ENCODE data around the gene UBAP1L. TPM values are rescaled to one million over a fixed set of nuclear protein-coding genes. Genes with fewer than 3 reads are reported as not detected.
A peak's percentile ranks its signal among the peaks of the same experiment; 100 is the strongest.

UBAP1L gene
- total RNA-seq, 1 experiment from 2014 or later: 3.0 TPM

GRCh38 chr15:65066001-65066634, 48.9 kb downstream of the UBAP1L start:
- no peak overlapping the region for H2AFZ ChIP-seq (ENCODE audit: low read length)
- TF ChIP-seq CTCF (conservative IDR thresholded peaks at IDR 0.05): no peak
- peaks cover 5% of the 10 kb centered on the region for H3K4me1 ChIP-seq (ENCODE audit: insufficient read depth, low read length)
- no peak overlapping the region for H3K27ac ChIP-seq (ENCODE audit: insufficient read length, low read depth, low read length)
- H3K14ac ChIP-seq (ENCODE audit: insufficient read depth, low read length): no peak overlapping the region
- H4K5ac ChIP-seq (ENCODE audit: insufficient read length, low read depth, low read length): no peak overlapping the region
- no peaks in the 10 kb centered on the region for H3K27me3 ChIP-seq (ENCODE audit: insufficient read depth, low read length)
- H3K79me1 ChIP-seq (ENCODE audit: insufficient read depth, low read depth, low read length, poor library complexity, severe bottlenecking): no peaks in the 10 kb centered on the region
- H3K9me3 Mint-ChIP-seq: no peaks in the 10 kb centered on the region
- H2BK5ac ChIP-seq (ENCODE audit: insufficient read length, low read length): no peak overlapping the region
- no peaks in the 10 kb centered on the region for H4K20me1 ChIP-seq (ENCODE audit: control insufficient read depth, insufficient read depth, insufficient read length)
- WGBS (ENCODE audit: extremely low coverage, insufficient read length, low lambda C conversion rate): no CpG with 5 or more reads among the region's 3 CpGs
- H2BK15ac ChIP-seq (ENCODE audit: low read depth, low read length): no peak overlapping the region
- H2BK120ac ChIP-seq (ENCODE audit: low read depth, low read length, poor library complexity, severe bottlenecking): no peak overlapping the region
- H3K79me2 ChIP-seq (ENCODE audit: insufficient read depth, low read length): no peaks in the 10 kb centered on the region
- H3K18ac ChIP-seq (ENCODE audit: insufficient read length, low read depth, low read length): no peak overlapping the region
- no peak overlapping the region for H3K23ac ChIP-seq (ENCODE audit: insufficient read length, low read depth, low read length)
- no peaks in the 10 kb centered on the region for H3K9me3 ChIP-seq (ENCODE audit: control insufficient read depth, low read depth, low read length)
- H3T11ph ChIP-seq (ENCODE audit: low read length): no peak overlapping the region
- H4K8ac ChIP-seq (replicated peaks; ENCODE audit: insufficient read length, low read depth, low read length): no peak overlapping the region
- peaks cover 28 to 29% of the 10 kb centered on the region in 2 experiments for H3K4me1 Mint-ChIP-seq
- no peak overlapping the region for H3K56ac ChIP-seq (ENCODE audit: insufficient read length, low read depth, low read length)
- peak overlapping the region; percentile 78 for H3K4me2 ChIP-seq (ENCODE audit: insufficient read depth, insufficient read length, low read length)
- peak overlapping the region in 1 of 2 experiments; percentile 74; a peak in 1 of 5 replicates for H3K4me3 Mint-ChIP-seq
- H2BK20ac ChIP-seq (ENCODE audit: low read depth, low read length, poor library complexity, severe bottlenecking): no peak overlapping the region
- H3K9ac ChIP-seq (ENCODE audit: extremely low read depth, insufficient read length, low read length): no peak overlapping the region
- H3K23me2 ChIP-seq (ENCODE audit: insufficient read length, low read depth, low read length, poor library complexity, severe bottlenecking): peaks cover 7% of the 10 kb centered on the region
- H3K36me3 Mint-ChIP-seq (ENCODE audit: insufficient read depth in 1 of 3, low read depth in 3 of 3): peaks cover 0 to 3% (median 0%) of the 10 kb centered on the region in 3 experiments; a peak in 2 of 7 replicates
- no peak overlapping the region for H3K4ac ChIP-seq (ENCODE audit: low read depth, low read length)
- H3K27ac Mint-ChIP-seq: no peak overlapping the region
- H3K27me3 Mint-ChIP-seq (ENCODE audit: low read depth): peaks cover 8% of the 10 kb centered on the region
- no peak overlapping the region for H4K91ac ChIP-seq (ENCODE audit: insufficient read length, low read depth, low read length)
- no peak for DNase-seq
- H2BK12ac ChIP-seq (ENCODE audit: insufficient read length, low read depth, low read length): no peak overlapping the region
- no peak overlapping the region for H2AK5ac ChIP-seq (ENCODE audit: insufficient read length, low read length)

Data from H9 (cell line).